Measurements from ENCODE around the gene KCNJ9.

- TF ChIP-seq CTCF (IDR thresholded peaks at IDR 0.05): no peak
- TF ChIP-seq EZH2 (IDR thresholded peaks at IDR 0.05; ENCODE audit: borderline replicate concordance, insufficient read depth, low read depth, low read length, poor library complexity, severe bottlenecking): no peak
These were observed 34.4 kb downstream of the KCNJ9 start, which contains the start of gene ATP1A2 for GRCh38 chr1:160115545-160116282.
